GM12878 (cell line): ENCODE results near the gene EME2. TPM values are rescaled to one million over a fixed set of nuclear protein-coding genes. Genes with fewer than 3 reads are reported as not detected.

Source experiments
- ATAC-seq: fragments of 200-7000 bp; cut with Tn5 transposase; 3 replicates; pipeline ENCODE4 v1.9.1; 2020; ENCODE audit warnings: mild to moderate bottlenecking, moderate library complexity
- BruUV-seq: library from RNA; stranded (reverse); fragments of 400-500 nt; replicated peaks from 2 replicates; lab custom pipeline; 2021; lab: Mats Ljungman, UMichigan
- CTCF ChIA-PET: fragments of 300-600 bp; sonication (Branson Sonifier 250); formaldehyde crosslinking; extraction: SDS; loops from one replicate; lab custom pipeline; 2021; ENCODE audit warnings: inconsistent platforms; lab: Yijun Ruan, JAX
- POLR2A ChIA-PET: fragments of 350-600 bp; formaldehyde crosslinking; extraction: SDS; loops from one replicate; lab custom pipeline; 2021; ENCODE audit warnings: inconsistent platforms; lab: Charles Lee
- RAD21 ChIA-PET: fragments of 300-600 bp; sonication (Branson Sonifier 250); formaldehyde crosslinking; loops from one replicate; lab custom pipeline; 2023; ENCODE audit warnings: antibody characterized with exemption; ENCODE audit not compliant: unreplicated experiment; lab: Charles Lee
- SMC1A ChIA-PET: fragments of 300-600 bp; sonication (Branson Sonifier 250); formaldehyde crosslinking; loops from one replicate; lab custom pipeline; 2023; ENCODE audit not compliant: unreplicated experiment, uncharacterized antibody; lab: Charles Lee
- DNase-seq: peaks from one replicate; pipeline ENCODE4 v3.0.0-alpha.2; 2011; ENCODE audit warnings: low read depth, low spot score
- FAIRE-seq: peaks from 3 replicates; lab custom pipeline; 2011; peaks lifted over from hg19 to GRCh38; lab: Jason Lieb, UNC
- H2AFZ ChIP-seq: 2 replicates; pipeline ENCODE4 v1.6.0; 2011; ENCODE audit warnings: low read depth, low read length, control low read depth; ENCODE audit not compliant: control insufficient read depth
- H3K27ac ChIP-seq: 2 replicates; pipeline ENCODE4 v1.5.1; 2011; ENCODE audit warnings: control low read depth; ENCODE audit not compliant: control insufficient read depth, insufficient read depth
- H3K27me3 ChIP-seq, 2 experiments: replicated peaks in 1 of 2; 2 replicates each; pipeline versions ENCODE4 v1.6.0 to v1.6.1; 2011; ENCODE audit warnings: low read length in 1 of 2; ENCODE audit not compliant: control insufficient read depth in 2 of 2, insufficient read depth in 2 of 2
- H3K36me3 ChIP-seq, 2 experiments: 2 replicates each; pipeline ENCODE4 v1.5.1; 2011; ENCODE audit warnings: low read length in 1 of 2; ENCODE audit not compliant: control insufficient read depth in 2 of 2, insufficient read depth in 2 of 2
- H3K4me1 ChIP-seq: 2 replicates; pipeline ENCODE4 v1.6.1; 2011; ENCODE audit warnings: mild to moderate bottlenecking, low read length, moderate library complexity, mixed read lengths; ENCODE audit not compliant: control insufficient read depth, insufficient read depth
- H3K4me2 ChIP-seq: 2 replicates; pipeline ENCODE4 v1.6.0; 2011; ENCODE audit warnings: control low read depth; ENCODE audit not compliant: control insufficient read depth, insufficient read depth
- H3K4me3 ChIP-seq: fragments of 200-600 bp; sonication (generic); 2 replicates; pipeline ENCODE4 v1.5.1; 2016
- H3K79me2 ChIP-seq: 2 replicates; pipeline ENCODE4 v1.6.0; 2011; ENCODE audit warnings: low read length; ENCODE audit not compliant: control insufficient read depth, insufficient read depth
- H3K9ac ChIP-seq: 2 replicates; pipeline ENCODE4 v1.8.0; 2011; ENCODE audit warnings: low read length, control low read depth, mixed read lengths; ENCODE audit not compliant: control insufficient read depth, insufficient read depth
- H3K9me3 ChIP-seq: replicated peaks from 3 replicates; pipeline ENCODE4 v1.5.1; 2011; ENCODE audit warnings: mild to moderate bottlenecking, low read length; ENCODE audit not compliant: control insufficient read depth, insufficient read depth
- H4K20me1 ChIP-seq: 2 replicates; pipeline ENCODE4 v1.6.0; 2011; ENCODE audit not compliant: control insufficient read depth, insufficient read depth
- BCL3 ChIP-seq: IDR thresholded peaks from 2 replicates; pipeline ENCODE4 v1.6.1; 2011; ENCODE audit warnings: borderline replicate concordance, low read depth, mild to moderate bottlenecking, moderate library complexity, low read length; ENCODE audit not compliant: insufficient read depth, poor library complexity, severe bottlenecking
- CEBPZ ChIP-seq: fragments of 150-350 bp; IDR thresholded peaks from 2 replicates; pipeline ENCODE4 v1.6.1; 2016; ENCODE audit warnings: low read depth, low read length
- EP300 ChIP-seq, 2 experiments: fragments of 150-350 bp in 1 of 2; IDR thresholded peaks; 2 replicates each; pipeline ENCODE4 v1.6.1; 2011 to 2012; ENCODE audit warnings: low read depth in 2 of 2, low read length in 2 of 2, borderline replicate concordance in 1 of 2, improper control_type of control experiment in 1 of 2, inconsistent platforms in 1 of 2; ENCODE audit not compliant: control insufficient read depth in 1 of 2
- ETV6 ChIP-seq, 2 experiments: fragments of 450-650 bp in 1 of 2; IDR thresholded peaks in 1 of 2; conservative IDR thresholded peaks in 1 of 2; 2 replicates each; pipeline ENCODE4 v1.6.1; 2014; ENCODE audit warnings: antibody characterized with exemption in 1 of 2, borderline replicate concordance in 1 of 2, low read depth in 1 of 2, mild to moderate bottlenecking in 1 of 2, moderate library complexity in 1 of 2
- HDGF ChIP-seq: fragments of 450-650 bp; IDR thresholded peaks from 2 replicates; pipeline ENCODE4 v1.6.1; 2016; ENCODE audit warnings: antibody characterized with exemption
- RELB ChIP-seq: fragments of 450-650 bp; IDR thresholded peaks from 2 replicates; pipeline ENCODE4 v1.6.1; 2017; ENCODE audit warnings: low read depth, mild to moderate bottlenecking, moderate library complexity
- ZNF274 ChIP-seq: IDR thresholded peaks from one replicate; pipeline ENCODE4 v1.8.0; 2011; ENCODE audit not compliant: insufficient read length, insufficient read depth
- ZNF687 ChIP-seq: fragments of 450-650 bp; IDR thresholded peaks from 2 replicates; pipeline ENCODE4 v1.6.1; 2017; ENCODE audit warnings: mild to moderate bottlenecking, moderate library complexity
- WGBS: methylation state at CpG from one replicate; pipeline ENCODE4 v1.1.6; 2016; ENCODE audit warnings: low lambda C conversion rate; ENCODE audit not compliant: insufficient replicate concordance, insufficient coverage; ENCODE audit errors: missing lambda C conversion rate; 5-methylcytosine and 5-hydroxymethylcytosine counted together
- in situ Hi-C: fragments of 300-500 bp; cut with MboI; formaldehyde crosslinking; loops from 9 replicates; pipeline ENCODE4 v1.14.3; 2018; ENCODE audit warnings: mixed read lengths
- intact Hi-C: fragments of 100-400 bp; cut with micrococcal nuclease; formaldehyde crosslinking; loops from one replicate; pipeline ENCODE4 v1.14.2; 2022; ENCODE audit not compliant: unreplicated experiment
- polyA plus RNA-seq, 11 experiments: library from polyadenylated mRNA; depleted of rRNA in 4 of 11; unstranded in 6 of 11; stranded (reverse) in 5 of 11; fragments of >200 nt; fragmentation: Nextera tagmentation in 4 of 11; fragmentation: Illumina TruSeq in 1 of 11; extraction: Ambion mirVana in 4 of 11; extraction: Trizol in 1 of 11; gene quantifications; 1 replicate in 1 of 11; 2 replicates in 10 of 11; pipeline versions ENCODE4 v1.2.1 to v1.2.3, GENCODE V29; 2011 to 2016; ENCODE audit warnings: inconsistent platforms in 2 of 11, missing spikeins in 2 of 11, low read depth in 1 of 11
- total RNA-seq, 4 experiments: library from RNA; depleted of rRNA in 3 of 4; stranded (reverse); fragments of >200 nt in 3 of 4; fragmentation: Illumina TruSeq in 1 of 4; extraction: Trizol in 1 of 4; gene quantifications; 2 replicates each; pipeline versions ENCODE4 v1.2.1 to v1.2.3, GENCODE V29; 2013 to 2021

Gene EME2
- total and polyA plus RNA-seq, 10 of the 15 experiments (the other 5 are each of a cell fraction or from before 2014, with no cell fraction given): 0.29 to 16.9 (median 4.1) TPM

GRCh38 chr16:1782408-1783264 is 10.0 kb downstream of the EME2 start, which contains the start of the genes NUBP2 and SPSB3:
NUBP2 (plus strand) TSS chr16:1782960; CDS start chr16:1783021, 61 bp downstream.
SPSB3 (minus strand) TSS chr16:1782571; CDS start chr16:1781483, 1,088 bp downstream.
- ChIA-PET SMC1A (interaction anchor here (0.7 to 1.5 kb wide), 5 partner anchors 10 to 373 kb away, joined by 3 to 4 read pairs (median 3); partner anchors contain the start of genes EME2, MRPS34, NME3 and TRAF7), POLR2A (interaction anchor here (0.6 to 2.5 kb wide), 10 partner anchors 11 to 189 kb away, joined by 3 to 39 read pairs (median 7); partner anchors contain the start of genes EME2, FAHD1, HAGH and JPT2), RAD21 (interaction anchor here (0.7 to 1.4 kb wide), 11 partner anchors 11 to 362 kb away, joined by 3 to 22 read pairs (median 4); partner anchors contain the start of genes EME2, JPT2, MAPK8IP3 and MRPS34), CTCF (interaction anchor here (0.7 to 1.6 kb wide), 10 partner anchors 9 to 628 kb away, joined by 3 to 12 read pairs (median 4); partner anchors contain the start of genes EME2, FAHD1, JPT2 and MAPK8IP3)
- in situ Hi-C loops: no loop called here
- ATAC-seq (peak; percentile 96), DNase-seq (peak; percentile 100), FAIRE-seq (peak; percentile 100)
- intact Hi-C loops: loop anchor here (2.0 kb wide), 2 partner anchors 44 to 362 kb away; partner anchors contain the start of genes FAHD1, HAGH and UQCC4
- H3K9ac ChIP-seq: peak within 1 kb of the TSS; percentile 89
- no peaks in the 10 kb centered on the region for H3K27me3 ChIP-seq
- no peaks in the 10 kb centered on the region for H4K20me1 ChIP-seq
- peak within 1 kb of the TSS; percentile 68 for H3K27ac ChIP-seq
- whole genome bisulfite sequencing: under 1% methylated on average over 90 of the region's 102 CpGs
- H3K9me3 ChIP-seq: no peaks in the 10 kb centered on the region
- H2AFZ ChIP-seq: peak within 1 kb of the TSS; percentile 23
- H3K4me3 ChIP-seq: peak within 1 kb of the TSS; percentile 94
- H3K4me2 ChIP-seq: peak within 1 kb of the TSS; percentile 77
- H3K36me3 ChIP-seq: peaks cover 4 to 8% of the 10 kb centered on the region in 2 experiments; a peak in 3 of 4 replicates
- BruUV-seq: no TSS peak
- peaks cover 6% of the 10 kb centered on the region; the same call in 1 of the 2 replicates for H3K4me1 ChIP-seq
- peaks cover 15% of the 10 kb centered on the region for H3K79me2 ChIP-seq
- no peak for TF ChIP-seq BCL3
- peak; percentile 94 for TF ChIP-seq CEBPZ
- peak; percentile 41; the same call in 1 of the 2 replicates for TF ChIP-seq RELB
- TF ChIP-seq HDGF: peak; percentile 90
- TF ChIP-seq ZNF687: 0 out of 2 replicates have a peak, but pooled peaks have one; percentile 14
- no peak for TF ChIP-seq ZNF274
- no peak for TF ChIP-seq ETV6 (conservative IDR thresholded peaks at IDR 0.05 in 1 of 2, IDR thresholded peaks at IDR 0.05 in 1 of 2; ENCODE audit: borderline replicate concordance in 1 of 2, low read depth in 1 of 2)
- no peak for TF ChIP-seq EP300 (IDR thresholded peaks at IDR 0.05; ENCODE audit: borderline replicate concordance in 1 of 2, control insufficient read depth in 1 of 2, low read depth in 2 of 2, low read length in 2 of 2)
